CD8-positive, alpha-beta memory T cell (primary cell): ENCODE measurements around the gene NFIX. TPM values are rescaled to one million over a fixed set of nuclear protein-coding genes. Genes with fewer than 3 reads are reported as not detected.

ENCODE experiments used
- CTCF ChIA-PET: fragments of 350-600 bp; sonication (Branson Sonifier 250); formaldehyde crosslinking; loops from one replicate; lab custom pipeline; 2021; ENCODE audit warnings: antibody characterized with exemption; lab: Charles Lee
- POLR2A ChIA-PET: fragments of 350-600 bp; sonication (Branson Sonifier 250); formaldehyde crosslinking; loops from one replicate; lab custom pipeline; 2021; ENCODE audit warnings: antibody characterized with exemption; lab: Charles Lee
- DNase-seq, 5 donors: peaks; one replicate each; pipeline versions ENCODE4 v3.0.0 to v3.0.0-alpha.2; 2020 to 2022; ENCODE audit warnings: mixed read lengths in 1 of 5
- H3K27ac ChIP-seq: one replicate; pipeline ENCODE4 v1.7.0; 2013; ENCODE audit warnings: low read depth, mild to moderate bottlenecking, low read length, moderate library complexity
- H3K27me3 ChIP-seq: 2 replicates; pipeline ENCODE4 v1.7.0; 2013; ENCODE audit warnings: low read length, mild to moderate bottlenecking; ENCODE audit not compliant: insufficient read depth, poor library complexity, severe bottlenecking
- H3K36me3 ChIP-seq: 2 replicates; pipeline ENCODE4 v1.7.0; 2013; ENCODE audit warnings: mild to moderate bottlenecking, low read length, moderate library complexity; ENCODE audit not compliant: insufficient read depth
- H3K4me1 ChIP-seq: 2 replicates; pipeline ENCODE4 v1.7.0; 2013; ENCODE audit warnings: mild to moderate bottlenecking, low read length, moderate library complexity; ENCODE audit not compliant: insufficient read depth
- H3K4me3 ChIP-seq: 2 replicates; pipeline ENCODE4 v1.7.0; 2013; ENCODE audit warnings: mild to moderate bottlenecking, low read length
- H3K9me3 ChIP-seq: 2 replicates; pipeline ENCODE4 v1.7.0; 2013; ENCODE audit warnings: mild to moderate bottlenecking, low read length
- H3K27ac Mint-ChIP-seq, 8 donors: one replicate each; pipeline ENCODE4 v1.8.0; 2020 to 2021; ENCODE audit warnings: mixed read lengths in 8 of 8, mild to moderate bottlenecking in 6 of 8, inconsistent platforms in 3 of 8, moderate library complexity in 3 of 8
- H3K27me3 Mint-ChIP-seq, 2 donors: one replicate each; pipeline ENCODE4 v1.8.0; 2020 to 2021; ENCODE audit warnings: mixed read lengths in 2 of 2, mild to moderate bottlenecking in 1 of 2, moderate library complexity in 1 of 2
- H3K36me3 Mint-ChIP-seq, 3 donors: one replicate each; pipeline ENCODE4 v1.8.0; 2020 to 2021; ENCODE audit warnings: mixed read lengths in 3 of 3, inconsistent platforms in 1 of 3, mild to moderate bottlenecking in 1 of 3
- H3K4me1 Mint-ChIP-seq, 3 donors: one replicate each; pipeline ENCODE4 v1.8.0; 2020 to 2021; ENCODE audit warnings: mixed read lengths in 3 of 3, inconsistent platforms in 1 of 3, mild to moderate bottlenecking in 1 of 3
- H3K4me3 Mint-ChIP-seq, 7 donors: one replicate each; pipeline ENCODE4 v1.8.0; 2020 to 2021; ENCODE audit warnings: mixed read lengths in 7 of 7, mild to moderate bottlenecking in 6 of 7, moderate library complexity in 4 of 7, inconsistent platforms in 2 of 7
- H3K9me3 Mint-ChIP-seq, 5 donors: one replicate each; pipeline ENCODE4 v1.8.0; 2020 to 2022; ENCODE audit warnings: mixed read lengths in 5 of 5, mild to moderate bottlenecking in 3 of 5, moderate library complexity in 2 of 5, inconsistent platforms in 1 of 5
- polyA plus RNA-seq: library from polyadenylated mRNA; unstranded; fragments of 300-500 nt; fragmentation: Illumina TruSeq; gene quantifications from one replicate; pipeline ENCODE4 v1.2.3, GENCODE V29; 2021
- total RNA-seq, 2 experiments: library from RNA; stranded (reverse); gene quantifications; one replicate each; pipeline ENCODE4 v1.2.3, GENCODE V29; 2021

Gene NFIX
- total and polyA plus RNA-seq, 3 experiments from 2014 or later: 0.94 to 2.8 (median 2.3) TPM

DNA sequence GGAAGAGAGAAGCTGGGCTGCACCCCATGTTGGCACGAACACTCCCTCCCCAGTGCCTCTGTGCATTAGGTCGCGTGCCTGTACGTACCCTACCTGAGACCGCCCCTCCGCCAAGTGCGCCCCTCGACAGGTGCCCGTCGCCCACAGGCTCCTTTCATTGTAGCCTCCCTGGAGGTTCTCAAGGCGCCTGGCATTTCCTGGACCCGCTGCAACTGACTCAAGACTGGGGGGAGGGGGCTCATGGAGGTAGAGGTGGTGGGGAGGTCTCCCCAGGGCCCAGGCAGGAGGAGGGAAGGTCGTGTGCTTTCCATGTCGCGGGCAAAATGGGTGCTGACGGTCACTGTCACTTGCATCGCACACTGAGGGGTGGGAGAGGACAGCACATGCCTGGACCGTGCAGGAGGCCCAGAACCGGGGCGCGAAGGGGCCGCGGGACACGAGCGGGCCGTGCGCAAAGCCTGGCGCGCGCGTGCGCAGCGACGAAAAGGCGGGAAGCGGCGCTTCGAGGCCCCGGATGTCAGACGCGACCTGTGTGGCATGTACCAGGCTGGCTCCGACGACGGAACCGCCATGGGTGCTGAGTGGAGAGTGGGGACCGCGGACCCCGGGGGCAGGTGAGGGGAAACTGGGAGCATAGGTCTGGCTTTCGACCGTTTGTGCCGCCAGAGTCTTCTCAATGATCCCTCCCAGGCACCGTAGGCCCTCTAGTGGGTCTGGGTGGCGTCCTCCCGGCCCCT, 16.5 kb downstream of the NFIX start:
- peaks cover 23 to 29% (median 23%) of the 10 kb centered on the region in 3 donors for H3K4me1 Mint-ChIP-seq
- Histone ChIP-seq H3K27ac (no peak overlapping the region), H3K36me3 (no peaks in the 10 kb centered on the region), H3K4me3 (no peak overlapping the region), H3K9me3 (no peaks in the 10 kb centered on the region), H3K27me3 (peaks cover 34% of the 10 kb centered on the region), H3K4me1 (peaks cover 25% of the 10 kb centered on the region)
- H3K4me3 Mint-ChIP-seq: peak overlapping the region in 2 of 7 donors; percentile 33 to 54
- H3K27me3 Mint-ChIP-seq: peaks cover 64 to 79% of the 10 kb centered on the region in 2 donors
- peaks cover 0 to 2% (median 0%) of the 10 kb centered on the region in 3 donors for H3K36me3 Mint-ChIP-seq
- peaks cover 0 to 4% (median 0%) of the 10 kb centered on the region in 5 donors for H3K9me3 Mint-ChIP-seq
- POLR2A ChIA-PET: no interaction called here
- H3K27ac Mint-ChIP-seq: peak overlapping the region in 2 of 8 donors; percentile 44 to 63
- CTCF ChIA-PET: no interaction called here
- DNase-seq: no peak

DNA sequence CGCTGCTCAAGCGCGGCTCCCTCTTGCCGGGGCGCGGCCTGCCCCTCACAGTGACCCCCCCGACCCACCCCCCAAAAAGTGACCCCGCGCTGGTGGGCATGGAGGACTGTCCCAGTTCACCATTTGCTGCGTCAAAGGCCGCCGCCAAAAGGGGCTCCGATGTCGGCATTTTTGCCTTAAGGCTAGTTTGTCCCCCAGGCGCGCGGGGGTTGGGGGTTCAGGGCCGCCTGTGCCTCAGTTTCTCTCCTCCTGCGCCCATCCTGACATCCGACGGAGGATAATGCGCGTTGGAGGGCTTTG, 17.1 kb downstream of the NFIX start:
- ChIA-PET POLR2A (no interaction called here), CTCF (no interaction called here)
- Histone ChIP-seq H3K27me3 (peaks cover 34% of the 10 kb centered on the region), H3K36me3 (no peaks in the 10 kb centered on the region), H3K27ac (no peak overlapping the region), H3K9me3 (no peaks in the 10 kb centered on the region), H3K4me3 (peak overlapping the region; percentile 52), H3K4me1 (peaks cover 25% of the 10 kb centered on the region)
- Mint-ChIP-seq H3K4me1 (peaks cover 23 to 29% (median 23%) of the 10 kb centered on the region in 3 donors), H3K36me3 (peaks cover 0 to 2% (median 0%) of the 10 kb centered on the region in 3 donors), H3K27ac (peak overlapping the region in 6 of 8 donors; percentile 47 to 83 (median 68)), H3K9me3 (peaks cover 0 to 4% (median 0%) of the 10 kb centered on the region in 5 donors), H3K4me3 (peak overlapping the region; percentile 80 to 96 (median 86)), H3K27me3 (peaks cover 61 to 84% of the 10 kb centered on the region in 2 donors)
- DNase-seq: no peak

DNA sequence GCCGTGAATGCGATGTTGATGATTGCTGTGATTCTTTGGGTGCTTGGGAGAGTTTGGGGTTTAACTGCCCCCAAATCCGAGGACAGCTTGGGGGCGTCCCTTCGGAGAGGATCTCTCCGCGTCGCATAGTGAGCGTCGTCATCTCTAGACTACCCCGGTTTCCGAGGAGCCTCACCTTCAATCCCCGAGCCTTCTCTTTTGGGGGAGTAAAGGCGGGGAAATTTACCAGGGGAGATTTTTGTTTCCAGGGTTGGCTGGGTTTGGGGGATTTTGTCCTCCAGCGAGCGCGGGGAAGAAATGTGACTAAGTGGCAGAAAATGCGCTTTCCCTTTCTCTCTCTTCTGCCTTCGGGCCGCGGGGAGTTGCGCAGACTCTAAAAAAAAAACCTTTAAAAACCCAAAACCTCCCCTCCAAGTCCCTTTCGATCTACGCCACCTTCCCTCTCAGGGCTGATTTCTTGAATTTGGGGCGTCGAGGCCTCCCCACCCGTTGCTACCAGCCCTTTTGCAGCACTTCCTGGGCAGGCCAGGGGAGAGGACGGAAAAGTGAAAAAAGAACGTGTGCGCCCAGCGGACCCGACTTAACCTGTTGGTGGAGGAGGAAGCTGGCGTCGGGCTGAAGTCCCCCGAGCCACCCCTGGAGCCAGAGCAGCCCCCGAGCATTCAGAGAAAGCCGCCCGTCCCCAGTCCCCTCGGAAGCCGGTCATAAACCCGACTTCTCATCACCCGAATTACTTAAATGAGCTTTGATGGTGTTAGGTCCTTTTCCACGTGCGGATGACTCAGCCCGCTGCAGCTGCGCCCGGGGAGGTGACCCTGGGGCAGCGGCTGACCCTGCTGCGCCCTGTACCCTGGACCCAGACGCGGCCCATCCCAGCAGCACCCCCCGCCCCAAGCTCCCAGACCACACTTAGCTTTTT, 17.7 kb downstream of the NFIX start:
- ChIA-PET CTCF (interaction anchor here (0.9 to 2.6 kb wide), 6 partner anchors 29 to 80 kb away, joined by 3 to 20 read pairs (median 3); no protein-coding TSS in a partner anchor), POLR2A (interaction anchor here (1.1 kb wide), 1 partner anchor 11 kb away, joined by 3 read pairs; no protein-coding TSS in a partner anchor)
- peak overlapping the region; percentile 46 to 92 (median 73) for H3K27ac Mint-ChIP-seq

DNA sequence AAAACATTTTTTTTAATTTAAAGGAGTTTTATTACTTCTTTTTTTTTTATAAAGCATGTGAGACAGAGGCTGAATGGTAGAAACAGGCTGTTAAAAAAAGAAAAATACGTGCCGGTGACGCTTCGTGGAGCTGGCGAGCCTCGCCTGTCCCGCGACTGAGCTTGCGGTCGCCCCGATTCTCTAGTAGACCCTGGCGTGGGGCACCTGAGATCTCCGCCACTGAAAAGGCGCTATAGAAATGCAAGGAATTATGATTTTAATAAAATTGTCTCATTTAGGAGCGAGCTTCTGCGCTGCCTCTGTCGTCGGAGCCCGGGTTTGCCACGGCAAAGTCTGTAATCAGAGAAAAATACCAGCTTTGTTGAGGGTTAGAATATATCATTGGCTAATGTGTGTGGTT, 18.4 kb downstream of the NFIX start:
- DNase-seq: no peak
- Mint-ChIP-seq H3K36me3 (peaks cover 0 to 2% (median 0%) of the 10 kb centered on the region in 3 donors), H3K4me3 (peak overlapping the region; percentile 78 to 96 (median 86)), H3K9me3 (peaks cover 0 to 4% (median 0%) of the 10 kb centered on the region in 5 donors), H3K27me3 (peaks cover 58 to 84% of the 10 kb centered on the region in 2 donors), H3K4me1 (peaks cover 23 to 29% (median 23%) of the 10 kb centered on the region in 3 donors), H3K27ac (peak overlapping the region in 6 of 8 donors; percentile 36 to 83 (median 56))
- CTCF ChIA-PET: interaction anchor here (0.9 to 2.6 kb wide), 6 partner anchors 30 to 80 kb away, joined by 3 to 20 read pairs (median 3); no protein-coding TSS in a partner anchor
- POLR2A ChIA-PET: interaction anchor here (1.1 kb wide), 1 partner anchor 10 kb away, joined by 3 read pairs; no protein-coding TSS in a partner anchor
- Histone ChIP-seq H3K9me3 (no peaks in the 10 kb centered on the region), H3K36me3 (no peaks in the 10 kb centered on the region), H3K4me3 (peak overlapping the region; percentile 52), H3K27ac (no peak overlapping the region), H3K27me3 (peaks cover 34% of the 10 kb centered on the region), H3K4me1 (peaks cover 25% of the 10 kb centered on the region)

More for the DNA sequence above, 17.7 kb downstream of the NFIX start:
- H3K4me1 ChIP-seq: peaks cover 25% of the 10 kb centered on the region
- H3K27me3 ChIP-seq: peaks cover 34% of the 10 kb centered on the region
- Mint-ChIP-seq H3K4me3 (peak overlapping the region; percentile 80 to 96 (median 86)), H3K4me1 (peaks cover 23 to 29% (median 23%) of the 10 kb centered on the region in 3 donors), H3K36me3 (peaks cover 0 to 2% (median 0%) of the 10 kb centered on the region in 3 donors), H3K27me3 (peaks cover 63 to 86% of the 10 kb centered on the region in 2 donors), H3K9me3 (peaks cover 0 to 4% (median 0%) of the 10 kb centered on the region in 5 donors)
- no peak overlapping the region for H3K27ac ChIP-seq
- H3K36me3 ChIP-seq: no peaks in the 10 kb centered on the region
- H3K9me3 ChIP-seq: no peaks in the 10 kb centered on the region
- H3K4me3 ChIP-seq: peak overlapping the region; percentile 52
- peak in 3 of 5 donors; percentile 13 to 36 (median 26) for DNase-seq

DNA sequence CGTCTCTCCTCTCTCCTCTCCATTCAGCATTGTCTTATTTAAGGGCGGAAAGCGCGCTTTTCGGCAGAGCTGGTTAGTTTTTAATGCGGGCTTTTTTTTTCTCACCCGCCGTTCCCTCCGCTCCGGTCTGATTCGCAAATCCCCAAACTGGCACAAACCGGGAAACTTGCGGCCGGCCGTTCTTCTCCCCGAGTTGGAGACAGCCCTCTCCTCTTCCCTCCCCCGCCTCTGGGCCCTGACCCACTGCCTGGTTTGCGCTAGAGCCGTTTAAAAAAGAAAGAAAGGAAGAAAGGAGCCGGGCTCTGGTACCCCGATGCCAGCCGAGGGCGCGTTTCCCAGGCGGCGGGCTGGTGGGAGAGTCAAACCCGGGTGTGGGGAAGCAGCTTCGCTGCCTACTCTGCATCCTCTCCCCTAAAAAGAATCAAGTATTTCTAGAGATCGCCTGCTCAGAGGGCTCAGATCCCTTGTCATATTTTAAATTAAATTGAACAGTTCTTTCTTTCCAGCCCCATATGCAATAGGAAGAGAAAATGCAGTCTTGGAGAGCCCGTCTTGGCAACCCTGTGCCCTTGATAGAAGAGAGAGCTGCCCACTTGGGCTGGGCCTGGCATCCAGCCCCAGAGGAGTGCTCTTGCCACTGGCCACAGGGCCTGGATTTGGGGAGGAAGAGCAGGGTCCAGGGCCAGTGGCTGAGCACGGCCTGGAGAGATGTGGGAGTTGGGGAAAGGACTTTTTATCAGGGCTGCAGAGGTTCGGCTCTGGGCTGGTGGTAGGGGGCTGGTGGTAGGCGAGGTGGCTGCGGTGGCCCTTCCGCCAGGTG, 19.0 kb downstream of the NFIX start:
- peak overlapping the region in 6 of 8 donors; percentile 43 to 83 (median 61) for H3K27ac Mint-ChIP-seq
- POLR2A ChIA-PET: no interaction called here
- Histone ChIP-seq H3K36me3 (no peaks in the 10 kb centered on the region), H3K27ac (no peak overlapping the region), H3K9me3 (no peaks in the 10 kb centered on the region), H3K4me1 (peaks cover 25% of the 10 kb centered on the region), H3K27me3 (peaks cover 34% of the 10 kb centered on the region), H3K4me3 (peak overlapping the region; percentile 25)
- H3K4me3 Mint-ChIP-seq: peak overlapping the region; percentile 78 to 96 (median 86)
- DNase-seq: no peak
- CTCF ChIA-PET: interaction anchor here (0.9 to 2.6 kb wide), 8 partner anchors 30 to 79 kb away, joined by 3 to 20 read pairs (median 3); no protein-coding TSS in a partner anchor
- peaks cover 55 to 84% of the 10 kb centered on the region in 2 donors for H3K27me3 Mint-ChIP-seq
- H3K9me3 Mint-ChIP-seq: peaks cover 0 to 4% (median 0%) of the 10 kb centered on the region in 5 donors
- H3K4me1 Mint-ChIP-seq: peaks cover 23 to 29% (median 23%) of the 10 kb centered on the region in 3 donors
- H3K36me3 Mint-ChIP-seq: peaks cover 0 to 2% (median 0%) of the 10 kb centered on the region in 3 donors

DNA sequence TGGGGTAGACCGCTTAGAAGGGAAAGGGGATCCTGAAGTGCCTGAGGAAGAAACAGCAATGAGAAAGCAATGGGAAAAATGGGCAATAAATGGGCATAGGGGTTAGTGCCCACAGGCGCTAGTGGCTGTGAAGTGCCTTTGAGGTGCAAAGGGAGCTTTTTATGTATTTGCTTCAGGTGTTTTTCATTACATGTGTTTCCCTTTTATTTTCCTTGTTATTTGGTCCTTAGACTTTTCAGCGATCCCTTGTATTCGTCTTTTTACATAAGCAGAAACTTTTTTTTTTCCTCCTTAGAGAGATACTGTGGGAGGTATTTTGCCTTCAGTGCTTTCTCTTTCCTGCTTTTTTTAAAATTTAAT, 19.6 kb downstream of the NFIX start:
- peaks cover 51 to 81% of the 10 kb centered on the region in 2 donors for H3K27me3 Mint-ChIP-seq
- H3K4me1 ChIP-seq: peaks cover 25% of the 10 kb centered on the region
- no peaks in the 10 kb centered on the region for H3K9me3 ChIP-seq
- no peaks in the 10 kb centered on the region for H3K36me3 ChIP-seq
- H3K27ac ChIP-seq: no peak overlapping the region
- peaks cover 34% of the 10 kb centered on the region for H3K27me3 ChIP-seq
- ChIA-PET POLR2A (no interaction called here), CTCF (interaction anchor here (1.0 to 2.6 kb wide), 4 partner anchors 19 to 49 kb away, joined by 3 to 20 read pairs (median 3); no protein-coding TSS in a partner anchor)
- peak overlapping the region in 1 of 8 donors; percentile 36 for H3K27ac Mint-ChIP-seq
- H3K4me3 Mint-ChIP-seq: peak overlapping the region in 5 of 7 donors; percentile 6 to 92 (median 72)
- H3K4me3 ChIP-seq: no peak overlapping the region
- peaks cover 0 to 4% (median 0%) of the 10 kb centered on the region in 5 donors for H3K9me3 Mint-ChIP-seq
- no peak for DNase-seq
- peaks cover 23 to 29% (median 23%) of the 10 kb centered on the region in 3 donors for H3K4me1 Mint-ChIP-seq
- peaks cover 0 to 2% (median 0%) of the 10 kb centered on the region in 3 donors for H3K36me3 Mint-ChIP-seq
